H1 (cell line): Measurements from ENCODE around the gene PGD. TPM values are rescaled to one million over a fixed set of nuclear protein-coding genes. Genes with fewer than 3 reads are reported as not detected.

ENCODE experiments used
- CTCF ChIA-PET: fragments of 300-600 bp; sonication (Branson Sonifier 250); formaldehyde crosslinking; loops from one replicate; lab custom pipeline; 2021; ENCODE audit not compliant: partially characterized antibody; lab: Charles Lee
- POLR2A ChIA-PET: fragments of 300-600 bp; sonication (Branson Sonifier 250); formaldehyde crosslinking; loops from one replicate; lab custom pipeline; 2021; ENCODE audit warnings: inconsistent platforms; ENCODE audit not compliant: partially characterized antibody; lab: Charles Lee
- DNase-seq, 2 experiments: peaks; one replicate each; pipeline versions ENCODE4 v3.0.0 to v3.0.0-alpha.2; 2010 to 2022; ENCODE audit warnings: low spot score in 2 of 2, low read depth in 1 of 2, mixed read lengths in 1 of 2
- FAIRE-seq: peaks from 2 replicates; lab custom pipeline; 2011; peaks lifted over from hg19 to GRCh38; lab: Jason Lieb, UNC
- H2AFZ ChIP-seq: 2 replicates; pipeline ENCODE4 v1.8.1; 2012; ENCODE audit warnings: low read length, inconsistent platforms
- H2AK5ac ChIP-seq: 2 replicates; pipeline ENCODE4 v1.6.1; 2013; ENCODE audit warnings: low read depth, low read length
- H2BK120ac ChIP-seq: replicated peaks from 2 replicates; pipeline ENCODE3; 2013; ENCODE audit warnings: low read depth, low read length, inconsistent platforms
- H2BK12ac ChIP-seq: 2 replicates; pipeline ENCODE4 v1.6.1; 2013; ENCODE audit warnings: low read depth, low read length
- H2BK15ac ChIP-seq: 2 replicates; pipeline ENCODE4 v1.6.1; 2013; ENCODE audit warnings: low read length
- H2BK20ac ChIP-seq: 2 replicates; pipeline ENCODE4 v1.6.1; 2013; ENCODE audit warnings: low read length
- H2BK5ac ChIP-seq: 2 replicates; pipeline ENCODE4 v1.6.1; 2013; ENCODE audit warnings: low read depth, low read length
- H3K14ac ChIP-seq: 2 replicates; pipeline ENCODE4 v1.6.1; 2013; ENCODE audit warnings: inconsistent platforms; ENCODE audit not compliant: insufficient read length
- H3K18ac ChIP-seq: 2 replicates; pipeline ENCODE4 v1.6.1; 2013; ENCODE audit warnings: low read length; ENCODE audit errors: extremely low read depth
- H3K23ac ChIP-seq: 2 replicates; pipeline ENCODE4 v1.6.1; 2013; ENCODE audit warnings: inconsistent platforms; ENCODE audit not compliant: insufficient read length
- H3K23me2 ChIP-seq: 2 replicates; pipeline ENCODE4 v1.6.1; 2013; ENCODE audit warnings: low read depth, low read length
- H3K27ac ChIP-seq: 2 replicates; pipeline ENCODE4 v1.6.1; 2011; ENCODE audit warnings: low read depth, low read length, inconsistent platforms
- H3K27me3 ChIP-seq, 4 experiments: replicated peaks in 1 of 4; 1 replicate in 1 of 4; 2 replicates in 3 of 4; pipeline versions ENCODE4 v1.6.1 to v1.8.1; 2011 to 2013; ENCODE audit warnings: low read length in 3 of 4, mild to moderate bottlenecking in 3 of 4, inconsistent platforms in 2 of 4, mixed read lengths in 2 of 4, moderate library complexity in 1 of 4; ENCODE audit not compliant: control insufficient read depth in 3 of 4, insufficient read depth in 3 of 4; ENCODE audit errors: extremely low read depth in 1 of 4
- H3K36me3 ChIP-seq, 4 experiments: 2 replicates each; pipeline versions ENCODE4 v1.6.1 to v1.8.1; 2011 to 2013; ENCODE audit warnings: mild to moderate bottlenecking in 4 of 4, low read length in 3 of 4, moderate library complexity in 2 of 4, control low read depth in 1 of 4, inconsistent platforms in 1 of 4; ENCODE audit not compliant: insufficient read depth in 4 of 4, control insufficient read depth in 2 of 4
- H3K4ac ChIP-seq: replicated peaks from 2 replicates; pipeline ENCODE3; 2013; ENCODE audit warnings: low read length, low read depth, mixed read lengths, inconsistent platforms; ENCODE audit not compliant: insufficient read length
- H3K4me1 ChIP-seq, 4 experiments: replicated peaks in 1 of 4; 1 replicate in 1 of 4; 2 replicates in 3 of 4; pipeline versions ENCODE4 v1.6.1 to v1.8.1; 2011 to 2013; ENCODE audit warnings: low read length in 3 of 4, inconsistent platforms in 2 of 4, mixed read lengths in 1 of 4; ENCODE audit not compliant: insufficient read depth in 4 of 4, control insufficient read depth in 3 of 4
- H3K4me2 ChIP-seq, 2 experiments: 2 replicates each; pipeline versions ENCODE4 v1.6.1 to v1.8.1; 2011 to 2013; ENCODE audit warnings: low read depth in 2 of 2, low read length in 2 of 2, control low read depth in 1 of 2, inconsistent platforms in 1 of 2, mild to moderate bottlenecking in 1 of 2; ENCODE audit not compliant: insufficient read depth in 1 of 2
- H3K4me3 ChIP-seq, 4 experiments: fragments of 200-600, 300-600 bp in 1 of 4; sonication (generic), shearing (Covaris generic), sonication (Bioruptor Twin) in 1 of 4; 2 replicates each; pipeline versions ENCODE4 v1.5.1 to v1.8.1; 2011 to 2016; ENCODE audit warnings: low read length in 4 of 4, low read depth in 3 of 4, control low read depth in 2 of 4, inconsistent platforms in 2 of 4, mild to moderate bottlenecking in 2 of 4, mixed read lengths in 1 of 4, moderate library complexity in 1 of 4; ENCODE audit not compliant: insufficient read depth in 2 of 4; ENCODE audit errors: extremely low read depth in 1 of 4
- H3K56ac ChIP-seq: replicated peaks from 2 replicates; pipeline ENCODE3; 2013; ENCODE audit warnings: low read depth, mild to moderate bottlenecking, mixed read lengths, low read length, inconsistent platforms; ENCODE audit not compliant: insufficient read length
- H3K79me1 ChIP-seq: 2 replicates; pipeline ENCODE4 v1.6.1; 2013; ENCODE audit warnings: low read depth, low read length, control low read depth
- H3K79me2 ChIP-seq, 2 experiments: 2 replicates each; pipeline versions ENCODE4 v1.6.1 to v1.8.1; 2012 to 2013; ENCODE audit warnings: low read length in 2 of 2, mild to moderate bottlenecking in 2 of 2, inconsistent platforms in 1 of 2; ENCODE audit not compliant: insufficient read depth in 2 of 2, control insufficient read depth in 1 of 2
- H3K9ac ChIP-seq, 4 experiments: replicated peaks in 1 of 4; 1 replicate in 1 of 4; 2 replicates in 3 of 4; pipeline versions ENCODE4 v1.6.1 to v1.8.1; 2011 to 2013; ENCODE audit warnings: low read depth in 3 of 4, low read length in 3 of 4, control low read depth in 2 of 4, mild to moderate bottlenecking in 2 of 4, moderate library complexity in 2 of 4, inconsistent platforms in 1 of 4; ENCODE audit errors: extremely low read depth in 1 of 4
- H3K9me3 ChIP-seq, 2 experiments: 2 replicates each; pipeline versions ENCODE4 v1.6.1 to v1.8.1; 2012 to 2013; ENCODE audit warnings: mild to moderate bottlenecking in 2 of 2, moderate library complexity in 2 of 2, control low read depth in 1 of 2, inconsistent platforms in 1 of 2, low read depth in 1 of 2, low read length in 1 of 2, mixed read lengths in 1 of 2; ENCODE audit not compliant: insufficient read depth in 2 of 2
- H4K20me1 ChIP-seq, 2 experiments: replicated peaks in 1 of 2; 2 replicates each; pipeline versions ENCODE3 to v1.8.1; 2011 to 2013; ENCODE audit warnings: inconsistent platforms in 2 of 2, low read length in 2 of 2, mild to moderate bottlenecking in 1 of 2; ENCODE audit not compliant: insufficient read depth in 2 of 2, control insufficient read depth in 1 of 2
- H4K5ac ChIP-seq: 2 replicates; pipeline ENCODE4 v1.6.1; 2013; ENCODE audit warnings: low read length, low read depth, mixed read lengths, inconsistent platforms; ENCODE audit not compliant: insufficient read length
- H4K8ac ChIP-seq: 2 replicates; pipeline ENCODE4 v1.8.0; 2013; ENCODE audit warnings: mild to moderate bottlenecking, moderate library complexity, low read length, inconsistent platforms; ENCODE audit not compliant: insufficient read depth; ENCODE audit errors: extremely low read depth
- H4K91ac ChIP-seq: replicated peaks from 2 replicates; pipeline ENCODE3; 2013; ENCODE audit warnings: low read length, mixed read lengths, inconsistent platforms; ENCODE audit not compliant: insufficient read length
- BCL11A ChIP-seq, 2 experiments: IDR thresholded peaks; one replicate each; pipeline ENCODE4 v1.6.1; 2011; ENCODE audit warnings: low read depth in 2 of 2, low read length in 2 of 2, mild to moderate bottlenecking in 2 of 2
- BRCA1 ChIP-seq: IDR thresholded peaks from 2 replicates; pipeline ENCODE4 v1.6.1; 2012; ENCODE audit warnings: low read depth, low read length, improper control_type of control experiment
- JUND ChIP-seq: IDR thresholded peaks from 2 replicates; pipeline ENCODE4 v1.6.1; 2011; ENCODE audit warnings: mild to moderate bottlenecking, improper control_type of control experiment, low read length
- NANOG ChIP-seq: IDR thresholded peaks from 2 replicates; pipeline ENCODE4 v1.6.1; 2011; ENCODE audit warnings: low read length, low read depth, mild to moderate bottlenecking, inconsistent platforms; ENCODE audit not compliant: insufficient read depth, poor library complexity, severe bottlenecking
- POU5F1 ChIP-seq: IDR thresholded peaks from 2 replicates; pipeline ENCODE4 v1.6.1; 2011; ENCODE audit warnings: low read depth, mild to moderate bottlenecking, low read length, moderate library complexity
- RBBP5 ChIP-seq: IDR thresholded peaks from 2 replicates; pipeline ENCODE4 v1.7.1; 2012; ENCODE audit warnings: low read depth, mild to moderate bottlenecking, inconsistent platforms, low read length, moderate library complexity, borderline replicate concordance
- TAF7 ChIP-seq: optimal IDR thresholded peaks from 2 replicates; pipeline ENCODE3; 2011; ENCODE audit warnings: low read depth, mild to moderate bottlenecking, inconsistent platforms, low read length, moderate library complexity, borderline replicate concordance
- TCF12 ChIP-seq: IDR thresholded peaks from 2 replicates; pipeline ENCODE4 v1.6.1; 2011; ENCODE audit warnings: low read depth, mild to moderate bottlenecking, low read length
- TEAD4 ChIP-seq: IDR thresholded peaks from 2 replicates; pipeline ENCODE4 v1.6.1; 2012; ENCODE audit warnings: low read depth, low read length, inconsistent platforms, mixed read lengths
- WGBS, 2 experiments: shearing (Covaris generic) in 1 of 2; methylation state at CpG; one replicate each; pipeline versions ENCODE4 v1.1.6 to v1.1.7; 2013 to 2015; ENCODE audit warnings: low lambda C conversion rate in 2 of 2, mixed read lengths in 2 of 2, inconsistent platforms in 1 of 2, low coverage in 1 of 2, missing lambda C conversion rate in 1 of 2; ENCODE audit not compliant: insufficient replicate concordance in 2 of 2, insufficient coverage in 1 of 2, insufficient read length in 1 of 2; ENCODE audit errors: extremely low coverage in 1 of 2, missing lambda C conversion rate in 1 of 2; 5-methylcytosine and 5-hydroxymethylcytosine counted together
- polyA plus RNA-seq, 7 experiments: library from polyadenylated mRNA; depleted of rRNA in 3 of 7; stranded (reverse) in 5 of 7; unstranded in 2 of 7; fragments of >200 nt in 5 of 7; fragments of 200-250 nt in 2 of 7; gene quantifications; 1 replicate in 5 of 7; 2 replicates in 1 of 7; 4 replicates in 1 of 7; pipeline versions ENCODE4 v1.2.1 to v1.2.3, GENCODE V29; 2011 to 2013; ENCODE audit warnings: missing spikeins in 2 of 7, mixed read lengths in 2 of 7
- total RNA-seq: library from RNA; stranded (reverse); fragmentation: NEBNext Ultra II Directional; extraction: Animal tissue kit (Norgen Biotek cat#: 25700); gene quantifications from 2 replicates; pipeline ENCODE4 v1.2.1, GENCODE V29; 2021
- TF ChIP-seq, protein P1 (sequence below): IDR thresholded peaks from 2 replicates; pipeline ENCODE4 v1.6.1; 2012; ENCODE audit warnings: low read length, inconsistent platforms
- TF ChIP-seq, protein P2 (sequence below): IDR thresholded peaks from 2 replicates; pipeline ENCODE4 v1.6.1; 2011; ENCODE audit warnings: low read length, improper control_type of control experiment

Gene PGD
- total and polyA plus RNA-seq, 2 of the 8 experiments (the other 6 are each of a cell fraction or from before 2014, with no cell fraction given): 191 to 331 TPM

DNA sequence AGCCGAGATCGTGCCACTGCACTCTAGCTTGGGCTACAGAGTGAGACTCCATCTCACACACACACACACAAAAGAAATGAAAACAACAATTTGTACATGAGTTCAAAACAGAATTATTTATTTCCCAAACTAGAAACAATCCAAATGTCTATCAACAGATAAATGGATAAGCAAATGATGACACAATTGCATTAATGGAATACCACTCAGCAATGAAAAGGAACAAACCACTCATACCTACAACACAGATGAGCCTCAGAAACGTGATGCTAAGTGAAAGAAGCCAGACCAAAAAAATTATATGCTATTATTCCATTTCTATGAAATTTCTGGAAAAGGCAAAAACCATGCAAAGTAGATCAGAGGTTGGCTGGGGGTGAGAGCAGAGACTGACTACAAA lies 2.0 kb upstream of the PGD start:
- no peak overlapping the region for H2BK5ac ChIP-seq
- peaks cover 3 to 4% of the 10 kb centered on the region in 2 experiments for H4K20me1 ChIP-seq
- H3K79me2 ChIP-seq: peaks cover 10 to 22% of the 10 kb centered on the region in 2 experiments
- no peak overlapping the region for H3K14ac ChIP-seq
- H3K18ac ChIP-seq: no peak overlapping the region
- 91% methylated on average over 3 of the region's 3 CpGs; no CpG with 5 or more reads in 1 of the 2 experiments for WGBS, 2 experiments
- no peak overlapping the region for H2BK15ac ChIP-seq
- no peak for DNase-seq
- H2AK5ac ChIP-seq: no peak overlapping the region
- no peaks in the 10 kb centered on the region for H3K79me1 ChIP-seq
- no peak overlapping the region for H2BK12ac ChIP-seq
- H4K5ac ChIP-seq: no peak overlapping the region
- no peak overlapping the region for H3K4me2 ChIP-seq
- CTCF ChIA-PET: interaction anchor here (1.3 to 1.5 kb wide), 2 partner anchors 15 to 34 kb away, joined by 4 to 5 read pairs; partner anchors contain the start of gene CENPS
- peaks cover 0 to 7% (median 5%) of the 10 kb centered on the region in 4 experiments; a peak in 5 of 7 replicates for H3K4me1 ChIP-seq
- H3K23me2 ChIP-seq: peaks cover 9% of the 10 kb centered on the region; the same call in 1 of the 2 replicates
- H3K36me3 ChIP-seq: peaks cover 0 to 11% (median 1%) of the 10 kb centered on the region in 4 experiments; a peak in 2 of 8 replicates
- H3K9me3 ChIP-seq: no peaks in the 10 kb centered on the region; a peak in 1 of 4 replicates
- no peak overlapping the region for H4K91ac ChIP-seq
- POLR2A ChIA-PET: interaction anchor here (0.6 to 6.5 kb wide), 4 partner anchors 10 to 68 kb away, joined by 3 to 72 read pairs (median 10); no protein-coding TSS in a partner anchor
- no peak overlapping the region for H3K27ac ChIP-seq
- no peak overlapping the region for H3K23ac ChIP-seq
- no peak overlapping the region for H2BK20ac ChIP-seq
- no peak overlapping the region for H3K4me3 ChIP-seq
- no peak overlapping the region for H3K56ac ChIP-seq
- H3K9ac ChIP-seq: no peak overlapping the region
- no peak overlapping the region for H2AFZ ChIP-seq
- no peak for FAIRE-seq
- no peaks in the 10 kb centered on the region for H3K27me3 ChIP-seq
- H3K4ac ChIP-seq: no peak overlapping the region
- no peak overlapping the region for H2BK120ac ChIP-seq
- H4K8ac ChIP-seq: no peak overlapping the region
- TF ChIP-seq NANOG (no peak), BCL11A (IDR thresholded peaks at IDR 0.05; ENCODE audit: low read depth in 2 of 2, low read length in 2 of 2) (no peak), TAF7 (no peak), POU5F1 (no peak), BRCA1 (no peak), TEAD4 (no peak), JUND (no peak), TCF12 (no peak), RBBP5 (no peak)
- TF ChIP-seq, protein P1, sequence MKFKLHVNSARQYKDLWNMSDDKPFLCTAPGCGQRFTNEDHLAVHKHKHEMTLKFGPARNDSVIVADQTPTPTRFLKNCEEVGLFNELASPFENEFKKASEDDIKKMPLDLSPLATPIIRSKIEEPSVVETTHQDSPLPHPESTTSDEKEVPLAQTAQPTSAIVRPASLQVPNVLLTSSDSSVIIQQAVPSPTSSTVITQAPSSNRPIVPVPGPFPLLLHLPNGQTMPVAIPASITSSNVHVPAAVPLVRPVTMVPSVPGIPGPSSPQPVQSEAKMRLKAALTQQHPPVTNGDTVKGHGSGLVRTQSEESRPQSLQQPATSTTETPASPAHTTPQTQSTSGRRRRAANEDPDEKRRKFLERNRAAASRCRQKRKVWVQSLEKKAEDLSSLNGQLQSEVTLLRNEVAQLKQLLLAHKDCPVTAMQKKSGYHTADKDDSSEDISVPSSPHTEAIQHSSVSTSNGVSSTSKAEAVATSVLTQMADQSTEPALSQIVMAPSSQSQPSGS: no peak
- TF ChIP-seq, protein P2, sequence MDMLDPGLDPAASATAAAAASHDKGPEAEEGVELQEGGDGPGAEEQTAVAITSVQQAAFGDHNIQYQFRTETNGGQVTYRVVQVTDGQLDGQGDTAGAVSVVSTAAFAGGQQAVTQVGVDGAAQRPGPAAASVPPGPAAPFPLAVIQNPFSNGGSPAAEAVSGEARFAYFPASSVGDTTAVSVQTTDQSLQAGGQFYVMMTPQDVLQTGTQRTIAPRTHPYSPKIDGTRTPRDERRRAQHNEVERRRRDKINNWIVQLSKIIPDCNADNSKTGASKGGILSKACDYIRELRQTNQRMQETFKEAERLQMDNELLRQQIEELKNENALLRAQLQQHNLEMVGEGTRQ: no peak
